Calu3 (cell line): ENCODE measurements around the gene SEPTIN3. TPM values are rescaled to one million over a fixed set of nuclear protein-coding genes. Genes with fewer than 3 reads are reported as not detected.

ENCODE experiments used
- BruUV-seq: library from RNA; stranded (reverse); fragments of 400-500 nt; replicated peaks from 2 replicates; lab custom pipeline; 2021; lab: Mats Ljungman, UMichigan
- CTCF ChIA-PET: fragments of 300-600 bp; sonication (Branson Sonifier 250); formaldehyde crosslinking; loops from one replicate; lab custom pipeline; 2022; ENCODE audit warnings: antibody characterized with exemption; lab: Charles Lee
- DNase-seq: peaks from one replicate; pipeline ENCODE4 v3.0.0; 2022
- H3K27ac Mint-ChIP-seq: one replicate; pipeline ENCODE4 v1.8.0; 2022; ENCODE audit warnings: mixed read lengths; ENCODE audit not compliant: unreplicated experiment
- H3K27me3 Mint-ChIP-seq: one replicate; pipeline ENCODE4 v1.8.0; 2022; ENCODE audit warnings: mixed read lengths; ENCODE audit not compliant: unreplicated experiment
- H3K36me3 Mint-ChIP-seq: one replicate; pipeline ENCODE4 v1.8.0; 2022; ENCODE audit warnings: mild to moderate bottlenecking, moderate library complexity, mixed read lengths; ENCODE audit not compliant: insufficient read depth, unreplicated experiment
- H3K4me1 Mint-ChIP-seq: one replicate; pipeline ENCODE4 v1.8.0; 2022; ENCODE audit warnings: mild to moderate bottlenecking, low read depth, mixed read lengths; ENCODE audit not compliant: unreplicated experiment
- H3K4me3 Mint-ChIP-seq: one replicate; pipeline ENCODE4 v1.8.0; 2022; ENCODE audit warnings: mild to moderate bottlenecking, low read depth, moderate library complexity, mixed read lengths; ENCODE audit not compliant: unreplicated experiment
- H3K9me3 Mint-ChIP-seq: one replicate; pipeline ENCODE4 v1.8.0; 2022; ENCODE audit warnings: low read depth, mixed read lengths; ENCODE audit not compliant: unreplicated experiment
- intact Hi-C: fragments of 100-400 bp; cut with micrococcal nuclease; formaldehyde crosslinking; loops from one replicate; pipeline ENCODE4 v1.10.0; 2022; ENCODE audit not compliant: unreplicated experiment
- total RNA-seq: library from RNA; stranded (reverse); gene quantifications from 2 replicates; pipeline ENCODE4 v1.2.3, GENCODE V29; 2022
- TF ChIP-seq, protein P1 (sequence below): fragments of 200-600 bp; IDR thresholded peaks from one replicate; pipeline ENCODE4 v1.8.0; 2022; ENCODE audit warnings: antibody characterized with exemption; ENCODE audit not compliant: unreplicated experiment

Gene SEPTIN3
- total RNA-seq, 1 experiment from 2014 or later, result 3.4 TPM

GRCh38 chr22:41979423-41980250, 10.4 kb downstream of the SEPTIN3 start:
- no TSS peak for BruUV-seq
- Mint-ChIP-seq H3K4me3 (no peak overlapping the region), H3K4me1 (peaks cover 11% of the 10 kb centered on the region), H3K27me3 (peaks cover 70% of the 10 kb centered on the region), H3K36me3 (peaks cover 9% of the 10 kb centered on the region), H3K27ac (no peak overlapping the region), H3K9me3 (no peaks in the 10 kb centered on the region)
- DNase-seq, result no peak
- intact Hi-C loops, result no loop called here
- CTCF ChIA-PET, result interaction anchor here (0.7 kb wide), 2 partner anchors 27 to 179 kb away, joined by 5 to 6 read pairs; partner anchors contain the start of gene CCDC134
- TF ChIP-seq, protein P1, sequence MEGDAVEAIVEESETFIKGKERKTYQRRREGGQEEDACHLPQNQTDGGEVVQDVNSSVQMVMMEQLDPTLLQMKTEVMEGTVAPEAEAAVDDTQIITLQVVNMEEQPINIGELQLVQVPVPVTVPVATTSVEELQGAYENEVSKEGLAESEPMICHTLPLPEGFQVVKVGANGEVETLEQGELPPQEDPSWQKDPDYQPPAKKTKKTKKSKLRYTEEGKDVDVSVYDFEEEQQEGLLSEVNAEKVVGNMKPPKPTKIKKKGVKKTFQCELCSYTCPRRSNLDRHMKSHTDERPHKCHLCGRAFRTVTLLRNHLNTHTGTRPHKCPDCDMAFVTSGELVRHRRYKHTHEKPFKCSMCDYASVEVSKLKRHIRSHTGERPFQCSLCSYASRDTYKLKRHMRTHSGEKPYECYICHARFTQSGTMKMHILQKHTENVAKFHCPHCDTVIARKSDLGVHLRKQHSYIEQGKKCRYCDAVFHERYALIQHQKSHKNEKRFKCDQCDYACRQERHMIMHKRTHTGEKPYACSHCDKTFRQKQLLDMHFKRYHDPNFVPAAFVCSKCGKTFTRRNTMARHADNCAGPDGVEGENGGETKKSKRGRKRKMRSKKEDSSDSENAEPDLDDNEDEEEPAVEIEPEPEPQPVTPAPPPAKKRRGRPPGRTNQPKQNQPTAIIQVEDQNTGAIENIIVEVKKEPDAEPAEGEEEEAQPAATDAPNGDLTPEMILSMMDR, result no peak

GRCh38 chr22:41982865-41983264, 13.6 kb downstream of the SEPTIN3 start:
- TF ChIP-seq, protein P1, result no peak
- DNase-seq, result no peak
- Mint-ChIP-seq H3K36me3 (no peaks in the 10 kb centered on the region), H3K27ac (no peak overlapping the region), H3K4me1 (no peaks in the 10 kb centered on the region), H3K4me3 (no peak overlapping the region), H3K9me3 (no peaks in the 10 kb centered on the region), H3K27me3 (peaks cover 51% of the 10 kb centered on the region)
- BruUV-seq, result no TSS peak
- intact Hi-C loops, result no loop called here
- CTCF ChIA-PET, result no interaction called here

- intact Hi-C loops, result no loop called here
- BruUV-seq, result no TSS peak
- TF ChIP-seq, protein P1, result no peak
- Mint-ChIP-seq H3K27ac (no peak overlapping the region), H3K4me3 (no peak overlapping the region), H3K9me3 (no peaks in the 10 kb centered on the region), H3K27me3 (peaks cover 43% of the 10 kb centered on the region), H3K36me3 (no peaks in the 10 kb centered on the region), H3K4me1 (no peaks in the 10 kb centered on the region)
- CTCF ChIA-PET, result no interaction called here
- no peak for DNase-seq
Measured at GRCh38 chr22:41983513-41984405, 14.5 kb downstream of the SEPTIN3 start.

- CTCF ChIA-PET, result interaction anchor here (0.6 to 0.7 kb wide), 2 partner anchors 17 to 220 kb away, joined by 3 to 4 read pairs; no protein-coding TSS in a partner anchor
- Mint-ChIP-seq H3K4me3 (no peak overlapping the region), H3K36me3 (no peaks in the 10 kb centered on the region), H3K4me1 (no peaks in the 10 kb centered on the region), H3K27me3 (peaks cover 31% of the 10 kb centered on the region), H3K27ac (no peak overlapping the region), H3K9me3 (no peaks in the 10 kb centered on the region)
- intact Hi-C loops, result no loop called here
- no TSS peak for BruUV-seq
- TF ChIP-seq, protein P1, result no peak
- no peak for DNase-seq
Measured at GRCh38 chr22:41987276-41987675, 18.0 kb downstream of the SEPTIN3 start.
